EH (cell line): ENCODE data around the gene ZFYVE28.
"Not testable (repeated sequence)": the region's sequence is repeated elsewhere in the genome, so short reads cannot be mapped to it uniquely, and the experiment has no call there.

Experiments used
- DNase-seq: peaks from one replicate; pipeline ENCODE4 v3.0.0-alpha.2; 2015; ENCODE audit warnings: low read depth

ZFYVE28 gene

GRCh38 chr4:2446656-2447564 lies 28.5 kb upstream of the ZFYVE28 start:
- no peak for DNase-seq

GRCh38 chr4:2445571-2445970 lies 27.1 kb upstream of the ZFYVE28 start:
- DNase-seq = no peak

- DNase-seq = no peak
These were observed 26.7 kb upstream of the ZFYVE28 start for GRCh38 chr4:2445130-2445529.

- no peak for DNase-seq
These were observed 25.7 kb upstream of the ZFYVE28 start for GRCh38 chr4:2443956-2444740.

GRCh38 chr4:2443061-2443730 lies 24.8 kb upstream of the ZFYVE28 start:
- no peak for DNase-seq

- DNase-seq = no peak
These were observed 23.9 kb upstream of the ZFYVE28 start for GRCh38 chr4:2442175-2442993.

- peak; percentile 60 for DNase-seq
These were observed 23.1 kb upstream of the ZFYVE28 start for GRCh38 chr4:2441393-2442174.

- no peak for DNase-seq
These were observed 20.6 kb upstream of the ZFYVE28 start for GRCh38 chr4:2438822-2439718.

- DNase-seq = no peak
These were observed 19.2 kb upstream of the ZFYVE28 start for GRCh38 chr4:2437475-2438215.

- DNase-seq = no peak
These were observed 18.5 kb upstream of the ZFYVE28 start for GRCh38 chr4:2436761-2437474.

- DNase-seq = peak; percentile 45
These were observed 17.9 kb upstream of the ZFYVE28 start for GRCh38 chr4:2436301-2436700.

- DNase-seq = no peak
These were observed 16.0 kb upstream of the ZFYVE28 start for GRCh38 chr4:2434420-2434819.

- DNase-seq = no peak
These were observed 15.3 kb upstream of the ZFYVE28 start for GRCh38 chr4:2433609-2434350.

GRCh38 chr4:2432991-2433530 lies 14.6 kb upstream of the ZFYVE28 start:
- DNase-seq = peak; percentile 80

- no peak for DNase-seq
These were observed 13.6 kb upstream of the ZFYVE28 start for GRCh38 chr4:2432004-2432403.

GRCh38 chr4:2429945-2430757 lies 11.7 kb upstream of the ZFYVE28 start:
- DNase-seq = not testable (repeated sequence)
